ENCODE measurements around the gene TMEM42.

TMEM42 gene

DNA sequence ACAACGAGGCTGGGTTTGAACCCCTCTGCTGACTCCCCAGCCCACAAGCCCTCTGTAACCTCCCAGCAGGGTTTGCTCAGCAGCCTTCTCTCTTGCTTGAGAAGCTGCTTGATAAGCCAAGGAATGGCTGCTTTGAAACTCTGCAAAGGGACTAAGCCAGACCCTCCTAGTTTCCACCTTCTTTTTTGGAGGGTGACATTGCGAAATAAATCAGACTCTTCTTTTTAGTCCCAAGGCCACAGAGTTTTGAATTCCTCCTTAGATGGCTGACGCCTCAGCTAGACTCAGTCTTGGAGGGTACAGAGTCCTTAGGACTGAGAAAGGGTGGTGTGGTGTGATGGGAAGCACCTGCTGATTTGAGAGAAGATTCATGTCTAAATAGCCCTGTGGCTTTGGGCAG, 13.9 kb downstream of the TMEM42 start:
- no peak for DNase-seq

DNA sequence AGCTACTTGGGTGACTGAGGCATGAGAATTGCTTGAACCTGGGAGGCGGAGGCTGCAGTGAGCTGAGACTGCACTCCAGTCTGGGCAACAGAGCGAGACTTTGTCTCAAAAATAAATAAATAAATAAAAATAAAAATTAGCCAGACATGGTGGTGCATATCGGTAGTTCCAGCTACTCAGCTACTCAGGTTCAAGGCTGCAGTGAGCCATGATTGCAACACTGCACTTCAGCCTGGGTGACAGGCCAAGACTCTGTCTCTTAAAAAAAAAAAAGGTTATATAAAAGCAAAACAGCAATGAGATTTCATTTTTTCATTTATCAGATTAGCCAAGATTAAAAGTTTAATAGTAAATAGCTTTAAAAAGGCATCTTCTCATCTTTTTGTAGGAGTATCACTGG, 15.6 kb downstream of the TMEM42 start:
- no peak for DNase-seq

GRCh38 chr3:44880284-44880683, 18.6 kb downstream of the TMEM42 start:
- no peak for DNase-seq

DNA sequence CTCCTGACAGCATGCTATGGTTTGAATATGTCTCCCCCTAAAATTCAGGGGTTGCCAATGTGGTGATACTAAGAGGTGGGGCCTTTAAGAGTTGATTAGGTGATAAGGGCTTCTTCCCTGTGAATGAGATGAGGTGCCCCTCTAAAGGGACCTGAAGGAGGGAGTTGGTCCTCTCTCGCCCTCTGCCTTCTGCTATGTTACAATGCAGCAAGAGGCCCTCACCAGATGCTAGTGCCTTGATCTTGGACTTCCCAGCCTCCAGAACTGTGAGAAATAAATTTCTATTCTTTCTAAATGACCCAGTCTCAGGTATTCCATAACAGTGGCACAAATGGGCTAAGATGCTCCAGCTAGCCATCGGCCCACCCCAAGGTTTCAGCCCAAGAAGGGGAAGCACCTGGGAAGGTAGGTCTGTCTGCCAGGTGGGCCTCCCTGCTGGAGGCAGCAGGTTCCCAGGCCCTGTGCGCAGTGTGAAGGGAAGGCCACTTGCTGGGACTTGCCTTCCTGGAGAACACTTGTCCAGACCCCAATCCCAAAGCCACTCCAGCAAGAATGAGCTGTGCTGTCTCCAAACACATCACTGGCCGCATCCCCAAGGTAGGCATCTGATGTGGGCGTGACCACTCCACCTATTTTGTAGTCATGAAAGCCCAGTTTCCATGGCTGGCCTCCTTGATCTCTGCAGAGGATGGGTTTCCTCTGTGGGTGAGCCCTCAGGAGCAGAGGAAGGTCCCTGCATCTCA, 21.7 kb downstream of the TMEM42 start:
- DNase-seq: no peak

DNA sequence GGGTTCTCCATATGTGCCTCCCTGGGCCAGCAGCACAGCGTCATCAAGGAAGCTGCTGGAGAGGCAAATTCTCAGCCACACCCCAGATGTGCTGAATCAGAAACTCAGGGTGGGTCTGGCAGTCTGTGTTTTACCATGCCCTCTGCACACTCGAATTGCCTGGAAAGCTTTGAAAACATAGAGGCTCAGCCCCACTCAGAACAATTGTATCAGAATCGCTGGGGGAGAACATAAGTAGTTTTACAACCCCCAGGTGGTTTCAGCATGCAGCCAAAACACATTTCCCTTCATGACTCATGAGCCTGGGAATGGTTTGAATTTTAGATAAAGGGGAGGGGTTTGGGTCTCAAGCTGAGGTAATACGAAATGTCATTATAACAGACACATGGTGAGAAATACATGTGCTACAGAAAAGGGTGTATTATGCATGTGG, 22.3 kb downstream of the TMEM42 start:
- DNase-seq: no peak

GRCh38 chr3:44885618-44886017, 23.9 kb downstream of the TMEM42 start:
- no peak for DNase-seq

GRCh38 chr3:44886561-44886960, 24.8 kb downstream of the TMEM42 start:
- no peak for DNase-seq

GRCh38 chr3:44887101-44887500, 25.4 kb downstream of the TMEM42 start:
- no peak for DNase-seq

- no peak for DNase-seq
Observed at GRCh38 chr3:44890258-44890657, 28.5 kb downstream of the TMEM42 start.

DNA sequence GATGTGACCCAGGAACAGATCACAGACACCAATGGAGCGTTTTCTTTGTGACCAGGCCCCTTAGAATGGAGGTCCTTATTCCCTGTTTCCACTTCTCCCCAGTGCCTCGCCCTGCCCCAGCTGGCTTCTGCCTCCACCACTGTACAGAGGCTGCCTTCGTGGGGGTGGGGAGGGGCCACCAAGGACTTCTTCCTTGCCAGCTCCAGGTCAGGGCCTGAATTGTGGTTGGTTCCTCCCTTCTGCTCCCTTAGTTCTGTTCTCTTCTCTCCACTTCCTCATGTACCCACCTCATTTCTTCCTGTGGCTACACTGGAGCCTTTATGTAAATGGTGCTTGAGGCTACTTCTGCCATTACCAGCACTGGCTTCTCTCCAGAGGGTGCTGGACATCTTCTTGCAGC, 29.1 kb downstream of the TMEM42 start:
- no peak for DNase-seq

- no peak for DNase-seq
Observed at GRCh38 chr3:44892689-44893088, 31.0 kb downstream of the TMEM42 start.

DNA sequence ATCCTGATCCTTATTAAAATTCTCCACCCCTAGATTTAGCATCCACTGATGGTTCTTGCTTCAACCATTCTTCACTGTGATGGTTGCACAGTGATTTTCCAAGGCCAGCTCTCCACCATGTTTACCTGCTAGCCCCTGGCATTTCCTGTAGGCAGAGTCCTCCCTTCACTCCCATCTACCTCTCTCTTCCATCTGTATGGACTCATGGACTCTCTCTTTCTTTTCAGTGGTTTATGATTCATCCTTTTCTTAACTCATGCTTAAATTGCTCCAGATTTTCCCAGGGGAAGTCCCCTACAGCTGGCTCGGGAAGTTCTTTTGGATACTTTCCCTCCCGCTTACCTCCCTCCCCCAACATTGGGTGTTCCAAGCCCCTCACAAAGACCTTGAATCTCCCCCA, 31.4 kb downstream of the TMEM42 start:
- DNase-seq: no peak

DNA sequence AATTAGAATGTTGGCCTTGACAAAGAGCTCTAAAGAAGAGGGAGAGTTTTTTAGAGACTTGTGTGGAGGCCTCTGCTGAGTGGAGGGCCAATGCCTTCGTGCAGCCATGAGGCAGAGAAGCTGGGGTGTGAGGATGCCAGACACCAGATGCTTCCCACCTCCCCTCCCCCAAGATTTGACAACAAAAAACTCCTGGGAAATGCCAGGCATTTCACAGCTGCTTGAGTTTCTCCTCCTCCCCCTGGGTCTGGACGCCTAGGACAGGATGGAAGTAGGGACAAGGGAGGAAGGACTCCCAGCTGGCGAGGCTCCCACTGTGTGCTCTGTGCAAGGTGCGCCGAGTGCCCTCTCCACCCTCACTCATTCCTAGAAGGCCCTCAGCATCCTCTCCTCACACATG, 32.8 kb downstream of the TMEM42 start:
- DNase-seq: no peak

- no peak for DNase-seq
Observed at GRCh38 chr3:44896440-44896839, 34.7 kb downstream of the TMEM42 start.

DNA sequence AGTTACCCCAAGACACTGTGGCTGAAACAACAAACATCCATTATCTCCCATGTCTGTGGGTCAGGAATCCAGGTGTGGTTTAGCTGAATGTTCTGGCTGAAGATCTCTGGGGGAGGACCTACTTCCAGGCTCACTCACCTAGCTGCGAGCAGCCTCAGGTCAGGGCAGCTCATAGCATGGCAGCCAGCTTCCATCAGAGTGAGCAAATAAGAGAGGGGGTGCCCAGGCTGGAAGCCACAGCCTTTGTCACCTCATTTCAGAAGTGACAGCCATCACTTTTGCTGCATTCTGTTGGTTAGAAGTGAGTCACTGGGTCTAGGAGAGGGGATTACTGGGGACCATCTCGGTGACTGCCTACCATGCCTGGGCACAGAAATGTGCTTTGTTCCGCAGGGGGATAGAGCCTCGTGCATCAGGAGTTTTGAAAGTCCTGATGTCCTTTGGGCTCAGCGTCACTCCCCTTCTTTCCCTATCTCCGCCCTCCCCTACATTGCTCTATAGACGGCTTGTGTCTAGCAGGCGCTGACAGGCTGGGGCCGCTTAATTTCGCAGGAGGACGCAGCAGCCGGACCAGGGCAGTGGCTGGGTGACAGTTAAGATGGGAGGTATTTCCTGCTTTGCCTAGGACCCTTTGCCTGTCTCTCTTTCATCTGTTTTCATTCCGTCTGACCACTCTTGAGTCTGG, 38.1 kb downstream of the TMEM42 start:
- no peak for DNase-seq

GRCh38 chr3:44902628-44903027, 40.9 kb downstream of the TMEM42 start:
- no peak for DNase-seq

GRCh38 chr3:44903314-44903713, 41.6 kb downstream of the TMEM42 start:
- DNase-seq: no peak

DNA sequence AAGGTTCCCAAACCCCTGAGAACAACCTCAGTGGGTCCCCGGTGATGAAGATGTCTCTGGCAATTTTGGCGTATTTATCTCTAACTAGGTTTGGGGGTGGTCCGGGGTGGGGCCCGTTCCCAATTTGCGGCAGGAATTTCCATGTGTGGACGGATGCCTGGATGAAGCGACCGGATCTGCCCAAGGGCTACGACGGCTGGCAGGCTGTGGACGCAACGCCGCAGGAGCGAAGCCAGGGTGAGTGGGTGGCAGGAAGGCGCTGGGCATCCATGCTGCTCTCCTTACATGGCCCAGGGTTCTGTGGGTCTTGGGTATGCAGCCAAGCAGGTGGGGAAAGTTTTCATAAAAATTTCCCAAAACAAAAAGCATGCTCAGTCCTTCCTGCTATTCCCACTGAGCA, 42.0 kb downstream of the TMEM42 start:
- no peak for DNase-seq

- DNase-seq: no peak
Observed at GRCh38 chr3:44905446-44906157, 43.9 kb downstream of the TMEM42 start.

GRCh38 chr3:44906997-44907396, 45.3 kb downstream of the TMEM42 start:
- DNase-seq: peak; percentile 34

DNA sequence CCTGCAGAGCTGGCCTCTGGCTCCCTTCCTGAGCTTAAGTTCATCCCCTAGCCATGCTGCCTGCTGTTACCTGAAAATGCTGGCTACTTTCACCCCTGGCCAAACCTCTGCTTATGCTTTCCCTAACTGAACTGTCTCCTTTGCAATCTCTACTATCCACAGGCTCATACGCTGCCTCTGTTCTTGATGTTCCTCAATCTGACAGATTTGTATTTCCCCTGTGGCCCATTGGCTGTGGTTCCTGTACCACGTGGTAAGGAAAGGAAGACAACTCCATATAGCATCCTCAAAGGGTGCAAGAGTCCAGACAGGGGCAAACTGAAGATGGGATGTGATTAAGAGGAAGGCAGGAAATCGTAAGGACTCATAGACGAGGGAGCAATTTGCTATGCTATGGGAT, 45.9 kb downstream of the TMEM42 start:
- DNase-seq: no peak

DNA sequence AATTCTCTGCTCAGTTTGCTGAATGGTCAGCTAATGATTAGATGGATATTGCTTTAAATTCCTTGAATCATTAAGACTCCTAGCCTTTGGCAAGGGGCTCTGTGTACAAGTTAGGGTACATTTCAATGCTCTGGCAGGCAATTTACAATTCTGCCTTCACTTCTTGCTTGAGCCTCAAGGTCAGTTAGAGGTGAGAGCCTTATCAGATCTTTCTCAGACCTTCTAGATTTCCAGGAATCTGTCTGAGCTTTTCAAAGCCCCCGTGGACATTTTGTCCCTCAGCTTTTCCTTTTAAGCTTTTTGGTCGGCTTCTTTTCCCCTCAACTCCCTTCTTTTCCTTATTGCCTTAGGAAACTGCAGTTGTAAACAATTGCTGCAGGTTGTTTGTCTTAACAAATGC, 47.4 kb downstream of the TMEM42 start:
- DNase-seq: no peak

DNA sequence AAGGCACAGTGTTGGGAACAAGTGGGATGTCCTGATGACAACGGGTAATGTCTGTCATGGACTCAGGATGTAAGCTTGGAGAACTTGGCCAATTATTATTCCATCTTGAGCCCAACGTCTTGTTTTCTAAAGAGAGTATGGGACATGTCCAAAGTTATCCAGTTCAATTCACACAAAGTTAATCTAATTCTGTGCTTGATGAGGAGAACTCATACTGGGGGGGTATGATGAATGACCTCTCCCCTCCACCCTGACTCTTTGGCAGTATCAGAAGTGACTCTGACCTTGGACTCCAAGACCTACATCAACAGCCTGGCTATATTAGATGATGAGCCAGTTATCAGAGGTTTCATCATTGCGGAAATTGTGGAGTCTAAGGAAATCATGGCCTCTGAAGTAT, 49.0 kb downstream of the TMEM42 start:
- no peak for DNase-seq

- DNase-seq: peak; percentile 77
Observed at GRCh38 chr3:44913868-44914468, 52.3 kb downstream of the TMEM42 start.
